Adrenal gland (tissue), 12 donors: Measurements from ENCODE around the gene STIP1. TPM values are rescaled to one million over a fixed set of nuclear protein-coding genes. Genes with fewer than 3 reads are reported as not detected.

Source experiments
- DNase-seq, 7 donors: peaks; one replicate each; pipeline ENCODE4 v3.0.0-alpha.2; 2019 to 2020
- H3K27ac ChIP-seq, 5 donors: fragments of 200-600 bp; sonication (generic) in 4 of 5; 1 replicate in 3 of 5; 2 replicates in 2 of 5; pipeline versions ENCODE4 v1.5.1 to v1.8.0; 2016 to 2020; ENCODE audit warnings: mild to moderate bottlenecking in 1 of 5
- H3K27me3 ChIP-seq: fragments of 200-600 bp; 2 replicates; pipeline ENCODE4 v1.8.0; 2021
- H3K36me3 ChIP-seq, 2 donors: fragments of 200-600 bp; replicated peaks in 1 of 2; 1 replicate in 1 of 2; 2 replicates in 1 of 2; pipeline versions ENCODE4 v1.5.1 to v1.8.0; 2018 to 2022
- H3K4me1 ChIP-seq, 2 donors: fragments of 200-600 bp; replicated peaks in 1 of 2; 1 replicate in 1 of 2; 2 replicates in 1 of 2; pipeline versions ENCODE4 v1.5.1 to v1.8.0; 2018 to 2021
- H3K4me3 ChIP-seq, 4 donors: fragments of 200-600 bp; sonication (generic) in 3 of 4; one replicate each; pipeline ENCODE4 v1.5.1; 2016 to 2018
- H3K9me3 ChIP-seq, 3 donors: fragments of 200-600 bp; sonication (generic) in 1 of 3; replicated peaks in 1 of 3; 1 replicate in 2 of 3; 2 replicates in 1 of 3; pipeline versions ENCODE4 v1.5.1 to v1.8.0; 2016 to 2021
- CTCF ChIP-seq, 6 experiments: fragments of 450-650 bp in 4 of 6; fragments of 200-600 bp in 2 of 6; sonication (generic) in 1 of 6; IDR thresholded peaks; 1 replicate in 5 of 6; 2 replicates in 1 of 6; pipeline versions ENCODE4 v1.5.1 to v1.8.0; 2016 to 2021; ENCODE audit warnings: antibody characterized with exemption in 6 of 6, mild to moderate bottlenecking in 2 of 6, moderate library complexity in 1 of 6
- POLR2A ChIP-seq, 2 donors: fragments of 450-650 bp; IDR thresholded peaks; one replicate each; pipeline ENCODE4 v1.6.1; 2017; ENCODE audit warnings: antibody characterized with exemption in 2 of 2, mild to moderate bottlenecking in 2 of 2, moderate library complexity in 1 of 2
- WGBS, 4 donors: extraction: QIAGEN DNeasy Blood & Tissue Kit in 2 of 4; methylation state at CpG; one replicate each; pipeline versions ENCODE4 v1.1.5 to v1.1.7; 2013 to 2017; 5-methylcytosine and 5-hydroxymethylcytosine counted together
- intact Hi-C, 2 donors: fragments of 100-400 bp; cut with DNase I; formaldehyde crosslinking; loops; one replicate each; pipeline versions ENCODE4 v1.14.1 to v1.15.0; 2022 to 2023
- polyA plus RNA-seq, 3 donors: library from polyadenylated mRNA; stranded (reverse); fragments of 200-250 nt in 2 of 3; fragments of 350-450 nt in 1 of 3; fragmentation: Illumina TruSeq in 1 of 3; extraction: RNeasy Lipid Tissue Mini Kit (QIAGEN cat#74804) in 1 of 3; gene quantifications; one replicate each; pipeline ENCODE4 v1.2.3, GENCODE V29; 2013 to 2014
- total RNA-seq, 9 donors: library from RNA; depleted of rRNA in 4 of 9; stranded (reverse); fragments of >200 nt in 4 of 9; fragments of 120-200 nt in 1 of 9; fragmentation: NEBNext Ultra II Directional in 1 of 9; extraction: Animal tissue kit (Norgen Biotek cat#: 25700) in 1 of 9; gene quantifications; one replicate each; pipeline versions ENCODE4 v1.1.0 to v1.2.4, GENCODE V29; 2013 to 2023
- donor health status: healthy with polysubstance abuse.
- donor health status: Bipolar disorder and iron deficiency.
- donor health status: DM: yes; HTN: yes; CAD: no.
- donor health status: DM: no; HTN: no; CAD: no.
- donor health status: DM: no; HTN: no; CAD: no.
- donor health status: DM: yes; HTN: yes; CAD: no.

STIP1 gene
- total and polyA plus RNA-seq, 12 donors, result 82.1 to 523 (median 183) TPM

DNA sequence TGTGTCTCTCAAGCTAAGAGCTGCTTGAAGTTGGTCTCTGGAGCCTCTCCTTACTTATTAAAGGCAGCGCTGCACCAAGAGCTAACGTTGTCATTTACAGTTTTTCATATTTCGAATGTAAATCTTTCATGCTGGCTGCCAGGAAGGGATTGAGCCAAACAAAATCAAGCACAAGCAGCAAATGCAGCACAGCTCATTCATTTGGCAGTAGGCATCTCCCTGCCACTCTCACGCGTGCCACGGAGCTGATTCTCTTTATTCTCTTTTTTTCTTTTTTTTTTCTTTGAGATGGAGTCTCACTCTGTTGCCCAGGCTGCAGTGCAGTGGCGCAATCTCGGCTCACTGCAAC lies 47.0 kb downstream of the STIP1 start:
- Histone ChIP-seq H3K27me3 (no peaks in the 10 kb centered on the region), H3K4me1 (peaks cover 5 to 35% of the 10 kb centered on the region in 2 donors), H3K36me3 (peaks cover 0 to 9% of the 10 kb centered on the region in 2 donors), H3K9me3 (no peaks in the 10 kb centered on the region), H3K27ac (no peak overlapping the region), H3K4me3 (no peak overlapping the region)
- intact Hi-C loops, result no loop called here
- WGBS, 4 donors, result 83 to 93% (median 87%) methylated on average over 8 of the region's 8 CpGs
- DNase-seq, result no peak
- TF ChIP-seq CTCF (IDR thresholded peaks at IDR 0.05) (no peak), POLR2A (IDR thresholded peaks at IDR 0.05) (no peak)

- H3K4me3 ChIP-seq, result peak within 1 kb of the TSS; percentile 18 to 94 (median 72)
- H3K27ac ChIP-seq, result peak within 1 kb of the TSS in 4 of 5 donors; percentile 57 to 92 (median 76)
- peak in 6 of 7 donors; percentile 67 to 87 (median 74) for DNase-seq
- intact Hi-C loops, result no loop called here
- 1 to 5% (median 4%) methylated on average over 4 to 57 of the region's 62 CpGs for WGBS, 4 donors
- H3K9me3 ChIP-seq, result no peaks in the 10 kb centered on the region
- peak; percentile 38 to 63 for TF ChIP-seq POLR2A (IDR thresholded peaks at IDR 0.05)
- TF ChIP-seq CTCF (IDR thresholded peaks at IDR 0.05), result no peak
- no peaks in the 10 kb centered on the region for H3K27me3 ChIP-seq
- peaks cover 0 to 19% of the 10 kb centered on the region in 2 donors for H3K36me3 ChIP-seq
- H3K4me1 ChIP-seq, result peaks cover 5 to 34% of the 10 kb centered on the region in 2 donors
Measured at GRCh38 chr11:64233913-64234586, 48.1 kb downstream of the STIP1 start, which contains the start of gene VEGFB. VEGFB (plus strand) TSS chr11:64234584; CDS start chr11:64234834, 250 bp downstream.

DNA sequence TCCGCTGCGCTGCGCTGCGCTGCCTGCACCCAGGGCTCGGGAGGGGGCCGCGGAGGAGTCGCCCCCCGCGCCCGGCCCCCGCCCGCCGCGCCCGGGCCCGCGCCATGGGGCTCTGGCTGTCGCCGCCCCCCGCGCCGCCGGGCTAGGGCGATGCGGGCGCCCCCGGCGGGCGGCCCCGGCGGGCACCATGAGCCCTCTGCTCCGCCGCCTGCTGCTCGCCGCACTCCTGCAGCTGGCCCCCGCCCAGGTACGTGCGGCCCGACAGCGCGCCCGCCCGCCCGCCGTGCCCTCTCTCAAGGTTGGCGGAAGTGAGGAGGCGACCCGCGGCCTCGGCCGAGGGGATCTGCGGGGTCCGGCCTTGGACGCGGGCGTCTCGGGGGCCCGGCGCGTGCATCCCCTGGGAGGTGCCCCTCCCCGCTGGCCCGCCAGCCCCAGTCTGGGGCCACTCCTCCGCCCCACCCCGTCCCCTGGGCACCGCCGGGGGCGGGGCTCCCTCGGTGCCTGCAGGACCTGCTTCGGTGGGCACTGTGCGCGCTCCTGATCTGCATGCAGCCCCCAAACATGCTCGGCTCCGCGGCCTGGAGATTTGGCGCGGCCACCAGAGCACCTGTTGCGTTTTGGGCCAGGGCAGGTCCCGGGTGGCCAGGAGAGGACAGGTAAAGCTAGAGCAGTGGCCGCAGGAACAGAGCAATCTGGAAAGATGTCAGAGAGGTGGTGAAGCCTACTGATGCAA lies 48.8 kb downstream of the STIP1 start:
- H3K4me3 ChIP-seq, result peak overlapping the region; percentile 18 to 94 (median 72)
- WGBS, 4 donors, result 1 to 7% (median 4%) methylated on average over 3 to 77 of the region's 80 CpGs

More for the DNA sequence above, 48.8 kb downstream of the STIP1 start:
- Histone ChIP-seq H3K36me3 (peaks cover 0 to 19% of the 10 kb centered on the region in 2 donors), H3K27ac (peak overlapping the region in 4 of 5 donors; percentile 57 to 92 (median 76)), H3K27me3 (no peaks in the 10 kb centered on the region), H3K4me1 (peaks cover 5 to 34% of the 10 kb centered on the region in 2 donors), H3K9me3 (no peaks in the 10 kb centered on the region)
- intact Hi-C loops, result no loop called here
- TF ChIP-seq POLR2A (IDR thresholded peaks at IDR 0.05), result peak in 1 of 2 donors; percentile 14
- peak in 1 of 6 experiments; percentile 21 for TF ChIP-seq CTCF (IDR thresholded peaks at IDR 0.05)
- DNase-seq, result peak in 4 of 7 donors; percentile 52 to 69 (median 56)
